Fibroblast of lung (primary cell): Measurements from ENCODE around the gene MAGED2. TPM values are rescaled to one million over a fixed set of nuclear protein-coding genes. Genes with fewer than 3 reads are reported as not detected.
"Not testable (repeated sequence)": the region's sequence is repeated elsewhere in the genome, so short reads cannot be mapped to it uniquely, and the experiment has no call there.

ENCODE experiments used
- DNase-seq, 2 donors: peaks; one replicate each; pipeline versions ENCODE4 v3.0.0 to v3.0.0-alpha.2; 2010; ENCODE audit warnings: low read depth in 2 of 2
- H2AFZ ChIP-seq: 2 replicates; pipeline ENCODE4 v1.5.1; 2012; ENCODE audit warnings: low read length, control low read depth, inconsistent platforms
- H3K27ac ChIP-seq: 2 replicates; pipeline ENCODE4 v1.5.1; 2011; ENCODE audit warnings: low read length, control low read depth; ENCODE audit not compliant: insufficient read depth
- H3K27me3 ChIP-seq: 2 replicates; pipeline ENCODE4 v1.5.1; 2011; ENCODE audit warnings: mild to moderate bottlenecking, low read length; ENCODE audit not compliant: control insufficient read depth, insufficient read depth
- H3K36me3 ChIP-seq: 2 replicates; pipeline ENCODE4 v1.5.1; 2011; ENCODE audit warnings: low read length; ENCODE audit not compliant: control insufficient read depth, insufficient read depth
- H3K4me1 ChIP-seq: 2 replicates; pipeline ENCODE4 v1.5.1; 2011; ENCODE audit warnings: low read length; ENCODE audit not compliant: control insufficient read depth, insufficient read depth; ENCODE audit errors: extremely low read depth
- H3K4me2 ChIP-seq: 2 replicates; pipeline ENCODE4 v1.5.1; 2011; ENCODE audit warnings: low read length, control low read depth; ENCODE audit not compliant: insufficient read depth; ENCODE audit errors: extremely low read depth
- H3K4me3 ChIP-seq, 4 experiments: fragments of 200-600 bp in 1 of 4; sonication (generic) in 1 of 4; replicated peaks in 1 of 4; 2 replicates each; pipeline ENCODE4 v1.5.1; 2011 to 2016; ENCODE audit warnings: low read length in 4 of 4, low read depth in 3 of 4, mild to moderate bottlenecking in 3 of 4, control low read depth in 2 of 4, inconsistent platforms in 1 of 4, mixed read lengths in 1 of 4; ENCODE audit not compliant: insufficient read depth in 1 of 4; ENCODE audit errors: control extremely low read depth in 1 of 4
- H3K79me2 ChIP-seq: 2 replicates; pipeline ENCODE4 v1.5.1; 2012; ENCODE audit warnings: mild to moderate bottlenecking, low read length, inconsistent platforms; ENCODE audit not compliant: control insufficient read depth, insufficient read depth
- H3K9ac ChIP-seq: 2 replicates; pipeline ENCODE4 v1.5.1; 2011; ENCODE audit warnings: mild to moderate bottlenecking, low read length, control low read depth; ENCODE audit not compliant: insufficient read depth
- H3K9me3 ChIP-seq: 2 replicates; pipeline ENCODE4 v1.5.1; 2012; ENCODE audit warnings: low read depth, low read length; ENCODE audit not compliant: control insufficient read depth, insufficient read depth
- H4K20me1 ChIP-seq: 2 replicates; pipeline ENCODE4 v1.5.1; 2011; ENCODE audit warnings: low read length; ENCODE audit not compliant: control insufficient read depth, insufficient read depth; ENCODE audit errors: extremely low read depth
- EZH2 ChIP-seq: IDR thresholded peaks from 2 replicates; pipeline ENCODE4 v1.5.1; 2012; ENCODE audit warnings: low read length, control low read depth, mild to moderate bottlenecking; ENCODE audit errors: missing control alignments
- polyA plus RNA-seq, 2 donors: library from polyadenylated mRNA; depleted of rRNA in 1 of 2; stranded (reverse) in 1 of 2; unstranded in 1 of 2; fragments of >200 nt; gene quantifications; 2 replicates each; pipeline ENCODE4 v1.2.1, GENCODE V29; 2011 to 2012; ENCODE audit warnings: missing spikeins in 1 of 2
- total RNA-seq: library from RNA; depleted of rRNA; stranded (reverse); fragments of >200 nt; gene quantifications from 2 replicates; pipeline ENCODE4 v1.2.1, GENCODE V29; 2014
- TF ChIP-seq, protein P1 (sequence below), 2 donors: IDR thresholded peaks in 1 of 2; conservative IDR thresholded peaks in 1 of 2; 1 replicate in 1 of 2; 2 replicates in 1 of 2; pipeline ENCODE4 v1.5.1; 2011 to 2012; ENCODE audit warnings: low read length in 2 of 2, control low read depth in 1 of 2, inconsistent platforms in 1 of 2, low read depth in 1 of 2, mild to moderate bottlenecking in 1 of 2

Gene MAGED2
- total and polyA plus RNA-seq, 2 donors (not counting 1 experiment from before 2014, with no cell fraction given): 177 to 312 TPM

DNA sequence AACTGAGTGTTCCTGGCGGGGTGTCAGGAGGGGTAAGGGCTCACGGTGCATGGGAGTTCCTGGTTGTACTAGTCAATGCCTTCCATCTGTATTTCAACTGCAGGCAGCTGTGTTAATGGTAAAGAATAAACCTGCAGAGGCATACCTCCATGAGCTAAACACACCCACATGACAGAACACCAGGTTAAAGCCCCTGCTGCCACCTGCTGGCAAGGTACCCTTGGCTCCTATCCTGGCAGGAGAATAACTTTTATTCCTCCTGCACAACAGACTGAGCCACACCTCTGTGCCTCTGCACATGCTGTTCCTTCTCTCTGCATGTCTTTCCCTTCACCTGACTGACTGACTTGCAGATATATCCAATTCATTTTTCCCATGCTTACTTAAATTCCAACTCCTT, 20.6 kb upstream of the MAGED2 start:
- Histone ChIP-seq H4K20me1 (no peaks in the 10 kb centered on the region), H3K4me2 (no peak overlapping the region), H3K27me3 (no peaks in the 10 kb centered on the region), H3K4me3 (no peak overlapping the region), H3K36me3 (no peaks in the 10 kb centered on the region), H3K79me2 (no peaks in the 10 kb centered on the region), H3K4me1 (no peaks in the 10 kb centered on the region), H3K9me3 (no peaks in the 10 kb centered on the region), H2AFZ (no peak overlapping the region), H3K9ac (no peak overlapping the region), H3K27ac (no peak overlapping the region)
- no peak for DNase-seq
- TF ChIP-seq, protein P1, sequence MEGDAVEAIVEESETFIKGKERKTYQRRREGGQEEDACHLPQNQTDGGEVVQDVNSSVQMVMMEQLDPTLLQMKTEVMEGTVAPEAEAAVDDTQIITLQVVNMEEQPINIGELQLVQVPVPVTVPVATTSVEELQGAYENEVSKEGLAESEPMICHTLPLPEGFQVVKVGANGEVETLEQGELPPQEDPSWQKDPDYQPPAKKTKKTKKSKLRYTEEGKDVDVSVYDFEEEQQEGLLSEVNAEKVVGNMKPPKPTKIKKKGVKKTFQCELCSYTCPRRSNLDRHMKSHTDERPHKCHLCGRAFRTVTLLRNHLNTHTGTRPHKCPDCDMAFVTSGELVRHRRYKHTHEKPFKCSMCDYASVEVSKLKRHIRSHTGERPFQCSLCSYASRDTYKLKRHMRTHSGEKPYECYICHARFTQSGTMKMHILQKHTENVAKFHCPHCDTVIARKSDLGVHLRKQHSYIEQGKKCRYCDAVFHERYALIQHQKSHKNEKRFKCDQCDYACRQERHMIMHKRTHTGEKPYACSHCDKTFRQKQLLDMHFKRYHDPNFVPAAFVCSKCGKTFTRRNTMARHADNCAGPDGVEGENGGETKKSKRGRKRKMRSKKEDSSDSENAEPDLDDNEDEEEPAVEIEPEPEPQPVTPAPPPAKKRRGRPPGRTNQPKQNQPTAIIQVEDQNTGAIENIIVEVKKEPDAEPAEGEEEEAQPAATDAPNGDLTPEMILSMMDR (conservative IDR thresholded peaks at IDR 0.05 in 1 of 2, IDR thresholded peaks at IDR 0.05 in 1 of 2; ENCODE audit: low read depth in 1 of 2, low read length in 2 of 2): no peak
- no peak for TF ChIP-seq EZH2

DNA sequence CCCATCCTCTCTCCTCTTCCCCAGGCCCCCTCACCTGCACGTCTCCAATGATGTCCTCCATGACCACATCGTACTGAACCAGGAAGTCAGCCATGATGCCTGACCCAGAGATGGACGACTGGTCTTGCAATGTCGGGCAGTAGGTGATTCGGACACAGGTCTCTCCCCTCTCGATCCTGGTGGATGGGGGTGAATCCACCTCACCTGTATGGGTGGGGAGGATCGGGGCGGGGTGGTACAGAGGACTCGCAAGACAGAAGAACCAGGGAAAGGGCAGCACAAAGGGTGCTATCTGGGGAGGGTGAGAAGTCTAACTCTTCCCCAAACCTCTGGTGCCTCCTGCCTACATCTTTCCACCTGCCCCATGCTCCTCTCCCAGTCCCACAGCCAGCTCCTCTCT, 19.1 kb upstream of the MAGED2 start:
- Histone ChIP-seq H3K27me3 (no peaks in the 10 kb centered on the region), H3K27ac (no peak overlapping the region), H3K9me3 (no peaks in the 10 kb centered on the region), H3K4me3 (no peak overlapping the region), H2AFZ (no peak overlapping the region), H3K79me2 (no peaks in the 10 kb centered on the region), H3K9ac (no peak overlapping the region), H3K4me1 (no peaks in the 10 kb centered on the region), H3K4me2 (no peak overlapping the region), H3K36me3 (no peaks in the 10 kb centered on the region), H4K20me1 (no peaks in the 10 kb centered on the region)
- DNase-seq: no peak
- TF ChIP-seq EZH2: no peak
- TF ChIP-seq, protein P1 (conservative IDR thresholded peaks at IDR 0.05 in 1 of 2, IDR thresholded peaks at IDR 0.05 in 1 of 2; ENCODE audit: low read depth in 1 of 2, low read length in 2 of 2): no peak

DNA sequence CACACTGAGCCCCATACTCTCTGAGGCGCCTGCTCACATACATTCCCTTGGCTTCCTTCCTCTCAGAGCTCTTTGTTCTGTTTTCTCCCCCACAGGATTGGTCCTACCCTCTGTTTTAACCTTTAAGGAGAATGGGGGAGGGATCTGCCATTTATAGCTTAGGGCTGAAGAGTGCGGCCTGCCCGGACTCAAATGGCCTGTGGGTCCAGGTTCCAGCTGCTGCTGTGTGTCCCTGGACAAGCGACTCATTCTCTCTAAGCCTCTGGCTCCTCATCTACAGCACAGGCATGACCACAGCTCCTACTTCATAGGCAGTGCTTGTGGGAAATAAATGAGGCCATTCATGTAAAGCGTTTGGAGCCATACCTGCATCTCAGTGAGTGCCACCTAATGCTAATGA, 18.1 kb upstream of the MAGED2 start:
- H3K79me2 ChIP-seq, H4K20me1 ChIP-seq, H3K27me3 ChIP-seq, H3K36me3 ChIP-seq, H3K27ac ChIP-seq, H3K9me3 ChIP-seq, DNase-seq, H3K4me3 ChIP-seq, H3K4me2 ChIP-seq, H3K4me1 ChIP-seq, H3K9ac ChIP-seq, H2AFZ ChIP-seq: not testable (repeated sequence)
